ENCODE results near the gene CD22. TPM values are rescaled to one million over a fixed set of nuclear protein-coding genes. Genes with fewer than 3 reads are reported as not detected.

CD22 gene
- total and polyA plus RNA-seq, 2 of the 8 experiments (the other 6 are each of a cell fraction or from before 2014, with no cell fraction given), result 0.06 to 0.60 TPM

DNA sequence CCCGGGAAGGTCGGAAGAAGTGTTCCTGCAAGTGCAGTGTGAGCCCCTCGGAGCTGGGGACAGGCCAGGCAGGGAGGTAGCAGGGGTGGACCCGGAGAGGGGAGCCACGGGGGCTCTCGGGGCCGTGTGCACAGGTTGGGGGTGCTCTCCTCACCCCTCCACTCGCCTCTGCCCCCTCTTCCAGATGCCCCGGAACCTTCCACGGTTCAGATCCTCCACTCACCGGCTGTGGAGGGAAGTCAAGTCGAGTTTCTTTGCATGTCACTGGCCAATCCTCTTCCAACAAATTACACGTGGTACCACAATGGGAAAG is 9.0 kb downstream of the CD22 start (continued):
- no peak for TF ChIP-seq ATF2 (IDR thresholded peaks at IDR 0.05; ENCODE audit: low read length)
- TF ChIP-seq NRF1 (IDR thresholded peaks at IDR 0.05; ENCODE audit: low read depth, low read length), result no peak
- TF ChIP-seq KDM1A (IDR thresholded peaks at IDR 0.05; ENCODE audit: borderline replicate concordance, low read length), result no peak
- no peak for TF ChIP-seq RFX5 (IDR thresholded peaks at IDR 0.05; ENCODE audit: borderline replicate concordance, low read depth, low read length)
- TF ChIP-seq KDM4A (IDR thresholded peaks at IDR 0.05; ENCODE audit: low read depth, low read length, severe bottlenecking), result no peak
- TF ChIP-seq MAX (IDR thresholded peaks at IDR 0.05), result no peak
- no peak for TF ChIP-seq CHD1 (IDR thresholded peaks at IDR 0.05; ENCODE audit: low read depth, low read length)
- TF ChIP-seq GTF2F1 (IDR thresholded peaks at IDR 0.05; ENCODE audit: borderline replicate concordance, low read depth, low read length), result no peak

Measured in H1 (cell line).